IPS-18c (cell line): ENCODE results near the gene MTCL1.

Experiments
- H3K4me3 ChIP-seq: 2 replicates; pipeline ENCODE4 v1.7.0; 2013; ENCODE audit warnings: low read depth, mild to moderate bottlenecking, low read length, moderate library complexity; ENCODE audit not compliant: insufficient read depth
- H3K9me3 ChIP-seq: one replicate; pipeline ENCODE4 v1.6.1; 2013; ENCODE audit warnings: mild to moderate bottlenecking, low read length, moderate library complexity; ENCODE audit not compliant: control insufficient read depth, insufficient read depth

The MTCL1 gene

GRCh38 chr18:8705238-8705960, at the start of gene MTCL1:
MTCL1 (plus strand) TSS chr18:8705556; CDS start chr18:8705661, 105 bp downstream.
- H3K9me3 ChIP-seq = peaks cover 2% of the 10 kb centered on the region
- H3K4me3 ChIP-seq = peak within 1 kb of the TSS; percentile 73

- no peak overlapping the region for H3K4me3 ChIP-seq
- H3K9me3 ChIP-seq = no peaks in the 10 kb centered on the region
Observed at GRCh38 chr18:8656232-8656631, 49.1 kb upstream of the MTCL1 start.

GRCh38 chr18:8657050-8657820, 48.1 kb upstream of the MTCL1 start:
- H3K9me3 ChIP-seq = no peaks in the 10 kb centered on the region

GRCh38 chr18:8657873-8658470, 47.4 kb upstream of the MTCL1 start:
- no peak overlapping the region for H3K4me3 ChIP-seq
- no peaks in the 10 kb centered on the region for H3K9me3 ChIP-seq

More at GRCh38 chr18:8657050-8657820, 48.1 kb upstream of the MTCL1 start:
- no peak overlapping the region for H3K4me3 ChIP-seq

- no peaks in the 10 kb centered on the region for H3K9me3 ChIP-seq
Observed at GRCh38 chr18:8658858-8659485, 46.4 kb upstream of the MTCL1 start.

GRCh38 chr18:8659609-8660242, 45.6 kb upstream of the MTCL1 start:
- Histone ChIP-seq H3K4me3 (no peak overlapping the region), H3K9me3 (no peaks in the 10 kb centered on the region)

More at GRCh38 chr18:8658858-8659485, 46.4 kb upstream of the MTCL1 start:
- no peak overlapping the region for H3K4me3 ChIP-seq

- H3K4me3 ChIP-seq = no peak overlapping the region
- no peaks in the 10 kb centered on the region for H3K9me3 ChIP-seq
Observed at GRCh38 chr18:8660316-8660715, 45.0 kb upstream of the MTCL1 start.

- H3K9me3 ChIP-seq = no peaks in the 10 kb centered on the region
- H3K4me3 ChIP-seq = no peak overlapping the region; the same call in 1 of the 2 replicates
Observed at GRCh38 chr18:8661754-8662559, 43.4 kb upstream of the MTCL1 start.

- no peaks in the 10 kb centered on the region for H3K9me3 ChIP-seq
- no peak overlapping the region for H3K4me3 ChIP-seq
Observed at GRCh38 chr18:8662560-8663255, 42.6 kb upstream of the MTCL1 start.

GRCh38 chr18:8667846-8668245, 37.5 kb upstream of the MTCL1 start:
- Histone ChIP-seq H3K9me3 (no peaks in the 10 kb centered on the region), H3K4me3 (no peak overlapping the region)

GRCh38 chr18:8668381-8668780, 37.0 kb upstream of the MTCL1 start:
- Histone ChIP-seq H3K9me3 (no peaks in the 10 kb centered on the region), H3K4me3 (no peak overlapping the region)

GRCh38 chr18:8669571-8669970, 35.8 kb upstream of the MTCL1 start:
- no peaks in the 10 kb centered on the region for H3K9me3 ChIP-seq
- H3K4me3 ChIP-seq = no peak overlapping the region

- Histone ChIP-seq H3K9me3 (no peaks in the 10 kb centered on the region), H3K4me3 (no peak overlapping the region)
Observed at GRCh38 chr18:8673256-8674209, 31.8 kb upstream of the MTCL1 start.

- no peak overlapping the region for H3K4me3 ChIP-seq
- H3K9me3 ChIP-seq = no peaks in the 10 kb centered on the region
Observed at GRCh38 chr18:8675057-8675456, 30.3 kb upstream of the MTCL1 start.

- Histone ChIP-seq H3K9me3 (no peaks in the 10 kb centered on the region), H3K4me3 (no peak overlapping the region)
Observed at GRCh38 chr18:8681196-8681595, 24.2 kb upstream of the MTCL1 start.
